Stimulated activated CD8-positive, alpha-beta memory T cell treated with anti-CD3 and anti-CD28 coated beads, Interleukin-7, amount 100 ng/mL, for 24 hours (primary cell): ENCODE results near the gene GFPT2.

Experiments
- DNase-seq: peaks from one replicate; pipeline ENCODE4 v3.0.0-alpha.2; 2020; ENCODE audit warnings: low read depth

GFPT2 gene

GRCh38 chr5:180350711-180351465, 2.2 kb downstream of the GFPT2 start:
- no peak for DNase-seq

- no peak for DNase-seq
These were observed 2.8 kb downstream of the GFPT2 start for GRCh38 chr5:180350296-180350695.

- no peak for DNase-seq
These were observed 3.7 kb downstream of the GFPT2 start for GRCh38 chr5:180349391-180349790.

DNA sequence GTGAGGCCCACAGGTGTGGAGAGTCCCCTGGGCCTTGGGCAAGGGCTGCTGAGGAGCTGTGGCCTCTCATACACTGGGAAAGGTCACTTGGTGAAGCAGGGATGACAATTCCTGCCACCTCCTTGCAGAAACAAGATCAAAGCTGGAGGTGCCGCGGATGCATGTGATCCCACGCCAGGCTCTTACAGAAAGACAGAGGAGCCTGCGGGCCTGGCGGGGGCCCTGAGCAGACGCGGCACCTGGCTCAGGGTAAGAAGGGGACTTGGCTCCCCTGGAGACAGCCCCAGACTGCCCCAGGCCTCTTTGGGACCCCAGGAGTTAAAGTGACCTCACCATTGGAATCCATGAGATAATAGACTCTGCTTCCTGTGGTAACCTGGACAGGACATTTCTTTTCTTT, 4.8 kb downstream of the GFPT2 start:
- no peak for DNase-seq

DNA sequence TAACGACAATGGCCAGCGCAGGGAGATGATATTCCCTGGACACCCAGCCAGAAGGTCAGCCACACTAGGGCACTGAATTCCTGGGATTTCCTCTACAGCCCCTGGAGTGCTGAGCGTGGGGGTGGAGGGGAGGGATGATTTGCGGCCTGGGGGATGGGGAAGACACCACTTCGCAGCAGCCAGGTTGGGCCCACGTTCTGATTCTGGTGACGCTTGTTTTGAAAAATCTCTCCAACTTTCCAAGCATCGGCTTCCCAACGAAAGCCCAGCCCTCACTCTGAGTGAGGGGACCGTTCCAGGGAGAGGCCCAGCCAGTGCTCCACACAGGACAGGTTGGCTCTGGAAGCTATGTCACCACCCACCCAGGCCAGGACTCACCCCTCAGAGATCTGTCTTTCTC, 5.4 kb downstream of the GFPT2 start:
- DNase-seq = no peak

DNA sequence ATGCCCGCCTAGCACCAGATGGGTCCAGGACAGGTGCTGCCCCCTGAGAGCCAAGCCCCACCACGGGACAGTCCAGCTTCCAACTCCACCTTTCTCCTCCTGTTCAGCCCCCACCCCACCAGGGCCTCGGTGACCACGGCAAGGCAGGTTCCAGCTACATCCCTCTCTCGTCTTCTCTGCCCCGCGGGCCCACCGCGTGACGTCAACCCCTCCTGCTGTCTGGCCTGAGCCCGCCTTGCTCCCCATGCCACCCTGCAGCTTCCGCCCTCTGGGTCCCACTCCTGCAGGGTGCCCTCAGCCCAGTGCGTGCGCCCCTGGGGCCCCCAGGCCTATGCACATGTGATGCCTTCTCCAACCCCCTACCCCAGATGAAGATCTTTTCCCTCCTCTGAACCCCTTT, 6.8 kb downstream of the GFPT2 start:
- DNase-seq = no peak

DNA sequence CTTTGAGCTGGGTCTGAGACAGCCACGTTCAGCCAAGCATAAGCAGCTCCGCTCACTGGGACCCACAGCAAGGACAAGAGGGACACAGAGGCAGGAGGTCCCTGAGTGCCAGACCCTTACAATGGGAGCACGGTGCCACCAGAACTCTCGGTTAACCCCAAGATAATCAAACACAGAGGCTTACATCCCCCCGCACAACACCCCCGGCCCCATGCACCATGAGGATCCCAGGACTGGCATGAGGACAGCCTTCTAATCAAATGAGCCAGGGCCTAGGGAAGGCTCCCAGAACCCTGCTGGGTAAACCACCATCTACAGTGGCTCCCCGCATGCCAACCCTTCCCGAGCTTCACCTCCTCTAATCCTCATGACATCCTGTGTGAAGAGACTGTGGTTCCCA, 7.4 kb downstream of the GFPT2 start:
- no peak for DNase-seq

GRCh38 chr5:180345186-180345585, 8.0 kb downstream of the GFPT2 start:
- no peak for DNase-seq

DNA sequence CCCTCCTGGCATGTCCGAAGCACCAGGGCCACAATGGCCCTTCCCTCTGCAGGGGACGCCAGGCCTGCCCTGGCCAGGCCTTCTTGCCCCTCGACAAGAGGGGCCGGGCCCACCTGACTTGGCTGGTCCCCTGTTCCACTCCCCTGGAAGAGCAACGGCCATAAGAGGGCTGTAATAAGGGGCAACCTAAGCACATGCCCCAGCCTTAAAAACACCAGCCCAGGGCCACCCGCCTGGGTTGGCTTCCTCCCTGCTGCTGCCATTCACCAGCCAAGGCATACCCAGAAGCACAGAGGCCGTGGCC, 8.5 kb downstream of the GFPT2 start:
- DNase-seq = no peak

DNA sequence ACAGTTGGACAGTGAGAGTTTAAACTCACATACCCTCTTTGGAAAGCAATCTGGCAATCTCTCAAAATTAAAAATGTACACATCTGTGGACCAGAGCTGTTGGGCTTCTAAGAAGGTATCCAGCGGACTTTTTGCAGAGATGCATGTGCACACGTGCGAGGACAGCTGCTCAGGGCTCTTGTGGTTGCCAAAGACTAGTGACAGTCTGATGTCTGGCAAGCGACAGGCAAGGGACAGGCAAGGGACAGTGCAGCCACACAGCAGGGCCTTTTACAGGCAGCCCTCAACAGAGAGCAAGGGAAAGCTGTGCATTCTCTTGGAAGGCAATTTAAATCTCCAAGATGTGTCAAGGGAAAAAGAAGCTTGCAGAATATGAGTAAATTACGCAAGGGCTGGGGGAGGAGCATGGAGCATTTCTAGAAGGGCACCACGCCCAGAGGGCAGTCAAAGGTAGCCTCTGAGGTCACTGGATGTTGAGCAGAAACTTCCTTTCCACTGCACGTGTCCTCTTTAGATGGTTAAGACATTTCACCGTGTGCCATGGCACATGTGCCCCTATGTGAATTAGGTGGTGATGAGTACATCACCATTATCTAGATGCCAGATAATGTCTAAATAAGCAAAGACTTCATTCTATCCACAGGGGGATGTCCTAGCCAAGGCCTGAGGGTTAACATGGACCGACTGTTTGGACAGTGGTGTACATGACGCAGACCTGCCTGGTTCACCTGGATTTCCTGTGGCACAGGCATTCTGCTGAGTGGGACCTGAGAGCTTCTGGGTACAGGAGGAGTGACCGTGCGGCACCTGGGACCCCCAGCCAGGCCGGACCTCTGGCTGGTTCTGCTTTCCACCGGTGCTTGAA, 9.1 kb downstream of the GFPT2 start:
- no peak for DNase-seq

GRCh38 chr5:180343110-180343830, 9.9 kb downstream of the GFPT2 start:
- DNase-seq = no peak

- no peak for DNase-seq
These were observed 11.5 kb downstream of the GFPT2 start for GRCh38 chr5:180341595-180341994.

- no peak for DNase-seq
These were observed 12.3 kb downstream of the GFPT2 start for GRCh38 chr5:180340856-180341255.

DNA sequence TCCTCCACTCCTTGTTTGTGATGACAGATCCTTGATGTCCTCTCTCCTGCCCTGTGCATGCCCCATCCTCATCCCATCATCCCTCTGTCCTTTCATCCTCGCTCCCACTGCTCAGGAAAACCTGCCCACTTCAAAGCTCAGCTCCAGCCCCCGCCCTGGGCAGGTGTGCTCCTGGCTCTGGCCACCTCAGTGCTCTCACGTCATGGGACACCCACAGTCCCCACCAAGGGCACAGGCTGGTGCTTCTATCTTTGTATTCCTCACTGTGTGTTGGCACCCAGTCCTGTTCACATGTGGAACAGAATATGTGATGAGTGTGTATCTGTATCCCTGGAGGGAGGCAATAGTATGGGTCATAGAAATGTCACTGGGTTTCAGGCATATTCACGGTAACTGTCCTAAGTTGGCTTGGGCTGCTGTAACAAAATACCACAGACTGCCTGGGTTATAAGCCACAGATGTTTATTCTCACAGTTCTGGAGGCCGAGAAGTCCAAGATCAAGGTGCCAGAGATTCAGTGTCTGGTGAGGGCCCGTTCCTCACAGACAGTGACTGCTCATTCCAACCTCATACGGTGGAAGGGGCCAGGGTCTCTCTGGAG, 13.5 kb downstream of the GFPT2 start:
- no peak for DNase-seq

DNA sequence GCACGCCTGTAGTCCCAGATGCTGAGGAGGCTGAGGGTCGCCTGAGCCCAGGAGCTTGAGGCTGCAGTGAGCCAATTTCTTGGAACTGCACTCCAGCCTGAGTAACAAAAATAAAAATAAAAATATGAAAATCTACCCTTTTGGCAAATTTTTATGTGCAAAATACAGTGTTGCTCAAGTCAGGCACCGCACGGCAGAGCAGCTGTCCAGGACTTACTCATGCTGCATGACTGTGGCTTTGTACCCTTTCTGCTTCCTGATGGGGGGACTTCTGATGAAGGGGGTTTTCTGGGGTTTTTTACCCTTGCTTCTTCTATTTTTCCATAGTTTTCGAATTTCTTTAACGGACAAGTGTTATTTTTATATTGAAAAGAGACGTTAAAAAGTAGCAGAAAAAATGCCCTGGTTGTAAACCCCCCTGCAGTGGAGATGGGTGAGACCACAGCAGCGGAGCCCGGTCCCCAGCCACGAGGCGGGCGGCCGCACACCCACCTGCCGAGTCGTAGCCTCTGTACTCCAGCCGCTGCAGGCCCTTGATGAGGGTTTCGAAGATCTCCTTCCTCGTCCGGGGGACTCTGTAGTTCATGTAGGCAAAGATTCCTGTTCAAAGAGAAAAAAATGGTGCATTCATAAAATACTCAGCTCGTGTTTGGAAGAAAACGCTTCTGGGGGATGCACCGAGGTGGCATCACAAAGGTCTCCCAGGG, 15.0 kb downstream of the GFPT2 start:
- DNase-seq = no peak

- no peak for DNase-seq
These were observed 16.7 kb downstream of the GFPT2 start for GRCh38 chr5:180336234-180337020.

DNA sequence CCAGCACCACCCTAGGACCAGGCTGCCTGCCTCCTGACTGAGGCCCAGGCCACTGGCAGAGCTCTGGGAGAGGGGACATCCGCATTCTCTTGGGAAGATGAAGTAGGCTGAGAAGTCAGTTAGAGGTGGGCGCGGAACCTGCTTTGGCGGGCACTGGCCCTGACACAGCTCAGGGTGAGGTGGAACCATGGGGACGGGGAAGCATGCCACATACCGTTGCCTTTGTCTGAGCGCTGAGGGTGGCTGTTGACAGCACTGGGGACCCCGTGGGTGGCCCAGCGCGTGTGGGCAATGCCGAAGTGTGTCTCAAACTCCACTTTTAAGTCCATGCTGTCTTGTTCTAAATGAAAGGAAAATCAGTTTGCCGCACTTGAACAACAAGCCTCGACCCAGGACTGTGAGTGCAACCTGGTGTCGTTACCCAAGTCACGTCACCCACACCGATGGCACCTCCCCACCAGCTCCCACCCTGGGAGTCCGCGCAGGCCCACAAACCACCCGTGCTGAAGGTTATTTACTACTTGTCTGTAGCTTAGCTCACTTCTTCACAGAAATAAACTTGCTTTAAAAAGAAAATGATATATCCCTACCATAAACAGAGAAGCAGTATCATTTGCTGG, 17.4 kb downstream of the GFPT2 start:
- DNase-seq = no peak

DNA sequence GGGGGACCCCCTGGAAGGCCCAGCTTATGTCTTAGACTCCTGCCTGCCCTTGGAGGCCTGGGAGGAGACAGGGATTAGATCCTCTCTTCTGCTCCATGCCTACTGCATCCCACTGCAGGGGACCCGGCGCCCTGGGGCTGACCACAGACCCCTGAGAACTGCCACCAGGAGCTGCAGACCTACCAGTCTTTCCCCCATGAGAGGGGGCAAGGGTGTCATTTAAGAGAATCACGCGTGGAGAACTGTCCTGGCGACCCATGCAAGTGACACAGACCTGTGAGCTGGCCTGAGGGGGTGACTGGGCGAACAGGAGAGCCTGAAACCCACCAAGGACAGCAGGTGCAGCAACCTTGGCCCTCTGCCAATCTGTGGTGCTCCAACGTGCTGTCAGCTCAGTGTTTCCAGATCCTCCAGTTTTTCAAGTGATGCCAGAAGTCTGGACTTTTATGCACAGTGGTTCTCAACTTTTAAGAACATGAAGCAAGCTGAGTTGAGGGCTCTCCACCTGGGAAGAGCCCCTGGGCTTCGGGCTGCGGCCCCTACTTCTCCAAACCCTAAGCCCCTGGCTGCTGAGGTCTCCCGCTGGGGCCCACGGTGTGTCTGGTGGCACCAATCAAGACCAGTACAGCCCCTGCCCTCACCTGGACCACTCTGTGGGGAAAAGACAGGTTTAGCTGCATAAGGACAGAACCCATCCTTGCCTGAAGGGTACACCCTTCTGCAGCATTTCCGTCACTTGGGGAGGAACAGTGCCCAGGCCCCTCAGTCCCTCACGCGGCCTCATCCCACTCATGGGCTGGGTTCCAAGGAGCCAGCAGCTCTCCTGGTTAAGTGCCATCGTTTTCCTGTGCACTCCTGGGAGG, 18.2 kb downstream of the GFPT2 start:
- no peak for DNase-seq

DNA sequence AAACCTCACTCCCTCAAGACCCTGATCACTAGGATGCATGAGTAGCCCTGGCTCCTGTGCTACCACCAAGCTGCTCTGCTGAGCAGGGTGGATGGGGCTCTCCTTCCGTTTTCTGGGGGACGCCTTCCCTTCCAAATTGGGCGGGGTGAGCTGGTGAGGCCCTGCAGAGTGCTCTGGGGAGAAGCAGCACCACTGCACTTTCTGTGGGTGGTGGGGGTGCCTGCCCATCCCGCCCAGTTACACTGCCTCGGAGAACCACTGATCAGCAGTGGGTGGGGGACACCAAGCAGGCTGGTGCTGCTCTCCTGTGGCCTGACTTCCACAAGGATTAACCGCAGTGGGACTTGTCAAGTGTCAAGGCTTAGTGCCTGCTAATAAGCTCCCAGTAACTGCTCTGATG, 19.0 kb downstream of the GFPT2 start:
- DNase-seq = no peak

GRCh38 chr5:180333661-180334060, 19.5 kb downstream of the GFPT2 start:
- no peak for DNase-seq
